Spleen (tissue), 7 donors: ENCODE data around the gene NBEA.

ENCODE experiments used
- CTCF ChIP-seq, 11 experiments: fragments of 200-600 bp in 7 of 11; fragments of 450-650 bp in 4 of 11; sonication (generic) in 4 of 11; IDR thresholded peaks in 8 of 11; conservative IDR thresholded peaks in 3 of 11; 1 replicate in 7 of 11; 2 replicates in 4 of 11; pipeline versions ENCODE4 v1.4.0 to v1.8.0; 2016 to 2021; ENCODE audit warnings: antibody characterized with exemption in 11 of 11, inconsistent platforms in 4 of 11, mild to moderate bottlenecking in 1 of 11
- POLR2A ChIP-seq, 3 donors: fragments of 450-650 bp; IDR thresholded peaks; one replicate each; pipeline ENCODE4 v1.5.1; 2017; ENCODE audit warnings: antibody characterized with exemption in 3 of 3, mild to moderate bottlenecking in 1 of 3
- donor health status: DM: no; HTN: no; CAD: no; lungs with moderate emphysema.
- donor health status: DM: no; HTN: no; CAD: no.
- donor health status: DM: no; HTN: no; CAD: no.

DNA sequence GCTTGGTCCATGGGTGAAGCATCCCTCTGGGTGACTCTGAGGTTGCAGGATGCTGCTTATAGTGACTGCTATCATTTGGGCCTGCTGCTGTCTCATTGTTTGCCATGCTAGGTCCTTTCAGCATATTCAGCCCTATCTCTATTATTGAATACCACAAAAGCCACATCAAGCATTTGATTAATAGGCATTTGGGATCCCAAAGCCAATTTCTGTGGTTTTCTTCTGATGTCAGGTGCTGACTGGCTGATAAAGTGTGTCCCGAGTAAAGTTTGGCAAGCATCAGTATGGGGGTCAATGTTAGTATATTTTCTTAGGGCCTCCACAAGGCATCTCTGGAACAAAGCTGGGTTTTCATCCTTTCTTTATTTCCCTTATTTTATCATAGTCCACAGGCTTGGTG lies 204.6 kb downstream of the NBEA start:
- TF ChIP-seq CTCF (IDR thresholded peaks at IDR 0.05 in 8 of 11, conservative IDR thresholded peaks at IDR 0.05 in 3 of 11) (no peak), POLR2A (IDR thresholded peaks at IDR 0.05) (no peak)
